Hepatocyte (in vitro differentiated cells): ENCODE results near the gene GALNT15.

Experiments used
- EZH2 ChIP-seq: fragments of 200-600 bp; sonication (generic); IDR thresholded peaks from 2 replicates; pipeline ENCODE4 v1.6.1; 2016; ENCODE audit warnings: antibody characterized with exemption, mild to moderate bottlenecking, borderline replicate concordance
- EZH2phosphoT487 ChIP-seq: fragments of 200-600 bp; sonication (generic); IDR thresholded peaks from one replicate; pipeline ENCODE4 v1.6.1; 2018; ENCODE audit warnings: antibody characterized with exemption, mild to moderate bottlenecking, low read depth, moderate library complexity; ENCODE audit not compliant: unreplicated experiment, severe bottlenecking
- TF ChIP-seq, protein P1 (sequence below): fragments of 200-600 bp; sonication (generic); IDR thresholded peaks from 2 replicates; pipeline ENCODE4 v1.5.1; 2016; ENCODE audit warnings: antibody characterized with exemption, mild to moderate bottlenecking; ENCODE audit not compliant: poor library complexity

DNA sequence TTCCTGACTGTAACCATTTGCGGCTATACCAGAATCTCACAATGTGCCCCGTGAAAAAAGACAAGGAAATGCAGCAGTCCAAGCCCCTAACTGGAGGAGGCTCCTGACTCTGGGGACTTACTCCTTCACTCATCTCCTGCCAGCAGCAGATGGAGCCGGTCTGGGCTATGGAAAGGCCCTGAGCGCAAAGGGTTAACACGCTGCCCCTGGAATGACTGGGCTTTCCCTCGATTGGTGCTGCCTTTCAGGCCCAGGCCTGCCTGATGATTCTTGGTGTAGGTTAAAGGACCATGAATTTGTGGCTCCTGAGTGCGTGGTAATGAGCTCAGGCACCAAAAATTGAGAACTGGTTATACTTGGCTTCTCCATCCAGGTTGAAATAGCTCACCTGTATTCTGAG, 42.3 kb upstream of the GALNT15 start:
- TF ChIP-seq, protein P1, sequence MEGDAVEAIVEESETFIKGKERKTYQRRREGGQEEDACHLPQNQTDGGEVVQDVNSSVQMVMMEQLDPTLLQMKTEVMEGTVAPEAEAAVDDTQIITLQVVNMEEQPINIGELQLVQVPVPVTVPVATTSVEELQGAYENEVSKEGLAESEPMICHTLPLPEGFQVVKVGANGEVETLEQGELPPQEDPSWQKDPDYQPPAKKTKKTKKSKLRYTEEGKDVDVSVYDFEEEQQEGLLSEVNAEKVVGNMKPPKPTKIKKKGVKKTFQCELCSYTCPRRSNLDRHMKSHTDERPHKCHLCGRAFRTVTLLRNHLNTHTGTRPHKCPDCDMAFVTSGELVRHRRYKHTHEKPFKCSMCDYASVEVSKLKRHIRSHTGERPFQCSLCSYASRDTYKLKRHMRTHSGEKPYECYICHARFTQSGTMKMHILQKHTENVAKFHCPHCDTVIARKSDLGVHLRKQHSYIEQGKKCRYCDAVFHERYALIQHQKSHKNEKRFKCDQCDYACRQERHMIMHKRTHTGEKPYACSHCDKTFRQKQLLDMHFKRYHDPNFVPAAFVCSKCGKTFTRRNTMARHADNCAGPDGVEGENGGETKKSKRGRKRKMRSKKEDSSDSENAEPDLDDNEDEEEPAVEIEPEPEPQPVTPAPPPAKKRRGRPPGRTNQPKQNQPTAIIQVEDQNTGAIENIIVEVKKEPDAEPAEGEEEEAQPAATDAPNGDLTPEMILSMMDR, result no peak
- TF ChIP-seq EZH2phosphoT487 (no peak), EZH2 (no peak)
